ENCODE measurements around the gene PACS2. TPM values are rescaled to one million over a fixed set of nuclear protein-coding genes. Genes with fewer than 3 reads are reported as not detected.
"Not testable (repeated sequence)": the region's sequence is repeated elsewhere in the genome, so short reads cannot be mapped to it uniquely, and the experiment has no call there.

Gene PACS2
- total RNA-seq, 1 experiment from 2014 or later: 43.3 TPM

DNA sequence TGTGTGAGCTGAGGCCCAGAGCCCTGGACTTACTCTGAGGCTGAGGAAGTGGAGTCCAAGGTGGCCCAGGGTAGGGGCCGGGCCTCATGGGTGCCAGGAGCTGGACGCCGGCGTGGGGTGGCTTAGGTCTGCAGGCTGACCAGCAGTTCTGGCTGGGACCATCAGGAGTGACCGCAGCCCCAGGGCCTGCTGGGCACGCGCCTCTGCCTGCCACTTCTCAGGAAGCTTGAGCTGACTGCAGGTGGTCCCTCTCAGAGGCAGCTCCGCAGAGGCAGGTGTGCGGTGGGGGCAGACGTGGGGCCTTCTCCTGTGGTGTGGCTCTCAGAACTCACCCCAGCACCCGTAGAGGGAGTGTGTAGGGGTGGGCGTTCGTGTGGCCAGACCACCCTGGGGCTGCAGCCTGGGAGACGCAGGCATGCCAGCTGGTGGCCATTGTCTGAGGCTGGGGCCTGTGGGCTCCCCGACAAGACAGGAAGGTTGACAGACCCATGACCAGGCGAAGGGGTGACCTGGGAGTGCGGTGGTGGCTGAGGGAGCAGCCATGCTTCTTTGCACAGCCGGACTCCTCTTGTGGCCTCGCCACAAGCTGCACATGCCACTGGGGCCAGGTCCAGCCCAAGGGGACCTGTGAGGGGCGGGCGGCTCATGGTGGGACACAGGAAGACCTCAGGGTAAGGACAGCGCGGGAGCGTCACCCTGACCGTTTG lies 43.7 kb downstream of the PACS2 start:
- Histone ChIP-seq H3K79me2 (ENCODE audit: low read depth) (no peaks in the 10 kb centered on the region), H3K9me2 (ENCODE audit: insufficient read depth) (no peaks in the 10 kb centered on the region), H3K4me2 (no peak overlapping the region), H3F3A (ENCODE audit: insufficient read depth, low read depth) (no peaks in the 10 kb centered on the region), H2AFZ (no peak overlapping the region), H3K9me3 (ENCODE audit: insufficient read depth, low read depth) (no peaks in the 10 kb centered on the region), H3K4me1 (replicated peaks; ENCODE audit: insufficient read depth) (no peaks in the 10 kb centered on the region), H3K27ac (no peak overlapping the region), H3K27me3 (ENCODE audit: insufficient read depth, low read depth) (no peaks in the 10 kb centered on the region), H4K20me1 (ENCODE audit: insufficient read depth) (no peaks in the 10 kb centered on the region), H3K36me3 (ENCODE audit: low read depth) (no peaks in the 10 kb centered on the region), H3K4me3 (no peak overlapping the region)
- BruUV-seq (replicated peaks): no TSS peak
- intact Hi-C loops (cut with micrococcal nuclease; ENCODE audit: unreplicated experiment): no loop called here
- ChIA-PET POLR2A (ENCODE audit: unreplicated experiment) (no interaction called here), CTCF (no interaction called here)
- TF ChIP-seq, protein P1, sequence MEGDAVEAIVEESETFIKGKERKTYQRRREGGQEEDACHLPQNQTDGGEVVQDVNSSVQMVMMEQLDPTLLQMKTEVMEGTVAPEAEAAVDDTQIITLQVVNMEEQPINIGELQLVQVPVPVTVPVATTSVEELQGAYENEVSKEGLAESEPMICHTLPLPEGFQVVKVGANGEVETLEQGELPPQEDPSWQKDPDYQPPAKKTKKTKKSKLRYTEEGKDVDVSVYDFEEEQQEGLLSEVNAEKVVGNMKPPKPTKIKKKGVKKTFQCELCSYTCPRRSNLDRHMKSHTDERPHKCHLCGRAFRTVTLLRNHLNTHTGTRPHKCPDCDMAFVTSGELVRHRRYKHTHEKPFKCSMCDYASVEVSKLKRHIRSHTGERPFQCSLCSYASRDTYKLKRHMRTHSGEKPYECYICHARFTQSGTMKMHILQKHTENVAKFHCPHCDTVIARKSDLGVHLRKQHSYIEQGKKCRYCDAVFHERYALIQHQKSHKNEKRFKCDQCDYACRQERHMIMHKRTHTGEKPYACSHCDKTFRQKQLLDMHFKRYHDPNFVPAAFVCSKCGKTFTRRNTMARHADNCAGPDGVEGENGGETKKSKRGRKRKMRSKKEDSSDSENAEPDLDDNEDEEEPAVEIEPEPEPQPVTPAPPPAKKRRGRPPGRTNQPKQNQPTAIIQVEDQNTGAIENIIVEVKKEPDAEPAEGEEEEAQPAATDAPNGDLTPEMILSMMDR (conservative IDR thresholded peaks at IDR 0.05): no peak
- no peak for TF ChIP-seq EZH2 (IDR thresholded peaks at IDR 0.05; ENCODE audit: low read depth)
- no peak for DNase-seq

- H3K27ac ChIP-seq: no peak overlapping the region
- no peak overlapping the region for H3K4me3 ChIP-seq
- H3K79me2 ChIP-seq (ENCODE audit: low read depth): no peaks in the 10 kb centered on the region
- ChIA-PET POLR2A (ENCODE audit: unreplicated experiment) (no interaction called here), CTCF (no interaction called here)
- TF ChIP-seq, protein P1 (conservative IDR thresholded peaks at IDR 0.05): no peak
- no peak for TF ChIP-seq EZH2 (IDR thresholded peaks at IDR 0.05; ENCODE audit: low read depth)
- H3K9me3 ChIP-seq (ENCODE audit: insufficient read depth, low read depth): no peaks in the 10 kb centered on the region
- H3K36me3 ChIP-seq (ENCODE audit: low read depth): no peaks in the 10 kb centered on the region
- DNase-seq: no peak
- intact Hi-C loops (cut with micrococcal nuclease; ENCODE audit: unreplicated experiment): no loop called here
- no peaks in the 10 kb centered on the region for H3K9me2 ChIP-seq (ENCODE audit: insufficient read depth)
- H3K4me2 ChIP-seq: no peak overlapping the region
- BruUV-seq (replicated peaks): no TSS peak
- no peaks in the 10 kb centered on the region for H3K4me1 ChIP-seq (replicated peaks; ENCODE audit: insufficient read depth)
- no peaks in the 10 kb centered on the region for H3K27me3 ChIP-seq (ENCODE audit: insufficient read depth, low read depth)
- H4K20me1 ChIP-seq (ENCODE audit: insufficient read depth): no peaks in the 10 kb centered on the region
- H2AFZ ChIP-seq: no peak overlapping the region
- no peaks in the 10 kb centered on the region for H3F3A ChIP-seq (ENCODE audit: insufficient read depth, low read depth)
Observed at GRCh38 chr14:105358943-105359342, 44.4 kb downstream of the PACS2 start.

DNA sequence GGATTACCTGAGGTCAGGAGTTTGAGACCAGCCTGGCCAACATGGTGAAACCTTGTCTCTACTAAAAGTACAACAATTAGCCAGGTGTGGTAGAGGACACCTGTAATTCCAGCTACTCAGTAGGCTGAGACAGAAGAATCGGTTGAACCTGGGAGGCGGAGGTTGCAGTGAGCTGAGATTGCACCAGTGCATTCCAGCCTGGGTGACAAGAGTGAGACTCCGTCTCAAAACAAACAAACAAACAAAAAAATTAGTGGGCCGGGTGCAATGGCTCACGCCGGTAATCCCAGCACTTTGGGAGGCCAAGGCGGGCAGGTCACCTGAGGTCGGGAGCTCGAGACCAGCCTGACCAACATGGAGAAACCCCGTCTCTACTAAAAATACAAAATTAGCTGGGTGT lies 46.9 kb downstream of the PACS2 start:
- CTCF ChIA-PET; H3K27me3 ChIP-seq (ENCODE audit: insufficient read depth, low read depth); BruUV-seq (replicated peaks): not testable (repeated sequence)

More for the DNA sequence above, 46.9 kb downstream of the PACS2 start:
- H4K20me1 ChIP-seq (ENCODE audit: insufficient read depth); POLR2A ChIA-PET (ENCODE audit: unreplicated experiment); H3K4me3 ChIP-seq; H3K79me2 ChIP-seq (ENCODE audit: low read depth); DNase-seq; H3F3A ChIP-seq (ENCODE audit: insufficient read depth, low read depth); H3K36me3 ChIP-seq (ENCODE audit: low read depth); H3K4me2 ChIP-seq; H3K4me1 ChIP-seq (replicated peaks; ENCODE audit: insufficient read depth); intact Hi-C loops (cut with micrococcal nuclease; ENCODE audit: unreplicated experiment); H3K9me2 ChIP-seq (ENCODE audit: insufficient read depth); H3K27ac ChIP-seq; H3K9me3 ChIP-seq (ENCODE audit: insufficient read depth, low read depth); H2AFZ ChIP-seq: not testable (repeated sequence)

Measured in PC-9 (cell line).